HEK293T (cell line): Measurements from ENCODE around the gene BGLAP.

ENCODE experiments used
- FOXA1 ChIP-seq: fragments of 450-650 bp; IDR thresholded peaks from 2 replicates; pipeline ENCODE4 v1.6.1; 2016; ENCODE audit warnings: mild to moderate bottlenecking
- LEF1 ChIP-seq: fragments of 450-650 bp; IDR thresholded peaks from 2 replicates; pipeline ENCODE4 v1.6.1; 2017; ENCODE audit warnings: mild to moderate bottlenecking, borderline replicate concordance
- SP1 ChIP-seq: fragments of 450-650 bp; IDR thresholded peaks from 2 replicates; pipeline ENCODE4 v1.6.1; 2017

- no peak for TF ChIP-seq LEF1
- TF ChIP-seq FOXA1 = no peak
- TF ChIP-seq SP1 = no peak
Measured at GRCh38 chr1:156211243-156211642, 30.7 kb upstream of the BGLAP start.
